ENCODE results near the gene OTOP2.

The OTOP2 gene, protein sequence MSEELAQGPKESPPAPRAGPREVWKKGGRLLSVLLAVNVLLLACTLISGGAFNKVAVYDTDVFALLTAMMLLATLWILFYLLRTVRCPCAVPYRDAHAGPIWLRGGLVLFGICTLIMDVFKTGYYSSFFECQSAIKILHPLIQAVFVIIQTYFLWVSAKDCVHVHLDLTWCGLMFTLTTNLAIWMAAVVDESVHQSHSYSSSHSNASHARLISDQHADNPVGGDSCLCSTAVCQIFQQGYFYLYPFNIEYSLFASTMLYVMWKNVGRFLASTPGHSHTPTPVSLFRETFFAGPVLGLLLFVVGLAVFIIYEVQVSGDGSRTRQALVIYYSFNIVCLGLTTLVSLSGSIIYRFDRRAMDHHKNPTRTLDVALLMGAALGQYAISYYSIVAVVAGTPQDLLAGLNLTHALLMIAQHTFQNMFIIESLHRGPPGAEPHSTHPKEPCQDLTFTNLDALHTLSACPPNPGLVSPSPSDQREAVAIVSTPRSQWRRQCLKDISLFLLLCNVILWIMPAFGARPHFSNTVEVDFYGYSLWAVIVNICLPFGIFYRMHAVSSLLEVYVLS

DNA sequence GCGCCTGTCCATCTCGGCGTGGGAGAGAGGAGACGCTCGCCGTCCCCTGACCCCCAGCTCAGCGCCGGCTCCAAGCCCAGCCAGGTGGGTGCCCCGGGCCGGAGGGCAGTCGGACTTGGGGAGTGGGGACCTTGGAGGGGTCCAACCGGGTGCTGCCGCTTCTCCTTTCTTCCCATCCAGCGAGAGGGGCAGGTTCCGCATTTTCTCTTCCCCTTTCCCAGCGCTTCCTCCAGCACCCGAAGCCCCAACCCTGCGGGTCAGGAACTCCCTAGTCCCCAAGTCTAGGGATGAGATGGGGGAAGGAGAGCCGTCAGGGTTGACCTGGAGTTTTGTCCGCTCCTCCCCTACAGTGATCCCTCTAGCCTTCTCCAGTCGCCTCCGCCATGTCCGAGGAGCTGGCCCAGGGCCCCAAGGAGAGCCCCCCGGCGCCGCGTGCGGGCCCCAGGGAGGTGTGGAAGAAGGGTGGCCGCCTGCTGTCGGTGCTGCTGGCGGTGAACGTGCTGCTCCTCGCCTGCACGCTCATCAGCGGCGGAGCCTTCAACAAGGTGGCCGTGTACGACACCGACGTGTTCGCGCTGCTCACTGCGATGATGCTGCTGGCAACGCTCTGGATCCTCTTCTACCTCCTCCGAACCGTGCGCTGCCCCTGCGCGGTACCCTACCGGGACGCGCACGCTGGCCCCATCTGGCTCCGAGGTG, at the start of gene OTOP2:
OTOP2 (plus strand) TSS at position 24 of the 699 bp plus-strand sequence; CDS start at position 384, 360 bp downstream.
- no peak for DNase-seq (ENCODE audit: low read depth in 1 of 2, low spot score in 1 of 2)

- no peak for DNase-seq (ENCODE audit: low read depth in 1 of 2, low spot score in 1 of 2)
These were observed 49.4 kb upstream of the OTOP2 start for GRCh38 chr17:74874615-74875037.

GRCh38 chr17:74875155-74875976, 48.7 kb upstream of the OTOP2 start:
- no peak for DNase-seq (ENCODE audit: low read depth in 1 of 2, low spot score in 1 of 2)

GRCh38 chr17:74875977-74876593, 48.0 kb upstream of the OTOP2 start:
- no peak for DNase-seq (ENCODE audit: low read depth in 1 of 2, low spot score in 1 of 2)

DNA sequence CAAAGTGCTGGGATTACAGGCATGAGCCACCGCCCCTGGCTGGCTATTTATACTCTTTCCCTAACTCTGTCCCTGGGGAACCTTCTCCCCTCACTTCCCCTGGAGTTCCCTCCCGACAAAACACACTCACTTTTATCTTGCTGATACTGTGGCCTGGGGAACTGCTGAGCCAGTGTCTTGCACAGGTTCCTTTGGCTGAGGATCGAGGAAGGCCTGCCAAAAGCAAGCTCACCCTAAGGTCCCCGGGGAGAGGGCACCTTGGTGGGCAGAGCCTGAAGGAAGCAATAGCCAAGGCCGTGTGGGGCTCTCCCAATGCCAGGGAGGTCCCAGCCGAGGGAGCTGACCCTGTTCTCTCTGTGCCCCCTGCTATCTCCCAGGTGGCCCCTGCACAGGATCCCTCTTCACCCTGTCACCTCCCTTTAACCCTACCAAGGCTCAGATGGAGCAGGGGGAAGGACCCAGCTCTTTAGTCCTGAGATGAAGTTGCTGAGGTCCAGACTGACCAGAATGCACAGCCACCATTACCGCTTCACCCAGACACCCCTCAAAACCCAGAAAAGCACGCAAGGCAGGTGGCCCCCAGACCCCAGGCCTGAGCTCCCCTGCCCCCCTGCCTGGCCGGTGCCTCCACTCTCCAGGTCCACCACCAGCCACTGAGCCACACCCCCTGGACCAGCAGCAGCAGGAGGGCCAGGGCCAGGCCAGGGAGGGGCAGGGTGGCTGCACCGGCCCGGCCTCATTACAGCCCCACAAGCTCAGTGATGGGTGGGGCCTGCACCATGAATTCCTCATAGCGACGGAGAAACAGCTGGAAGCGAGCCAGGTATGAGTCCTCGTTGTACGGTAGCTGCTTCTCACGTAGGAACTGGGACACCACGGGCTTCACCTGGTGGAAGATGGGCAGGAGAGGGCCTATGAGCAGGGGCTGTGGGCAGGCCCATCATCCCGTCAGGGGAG, 46.2 kb upstream of the OTOP2 start:
- DNase-seq (ENCODE audit: low read depth in 1 of 2, low spot score in 1 of 2), result no peak

DNA sequence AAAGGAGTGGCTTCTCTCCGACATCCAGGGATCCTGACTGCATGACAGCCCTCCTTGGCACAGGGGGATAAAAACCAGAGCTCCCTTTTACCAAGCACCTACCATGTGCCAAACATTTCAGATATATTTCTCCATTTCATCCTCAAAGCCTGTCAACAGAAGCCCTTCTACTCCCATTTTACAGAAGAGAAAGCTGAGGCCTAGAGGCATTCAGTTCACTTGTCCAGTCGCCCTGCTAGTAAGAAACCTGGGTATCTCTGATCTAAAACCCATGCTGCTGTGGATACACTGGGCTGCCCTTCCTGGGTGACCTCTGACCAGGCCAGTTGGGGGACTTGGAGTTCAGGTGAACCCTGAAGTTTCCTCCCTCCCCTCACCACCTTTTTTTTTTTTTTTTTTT, 45.4 kb upstream of the OTOP2 start:
- DNase-seq (ENCODE audit: low read depth in 1 of 2, low spot score in 1 of 2), result no peak

GRCh38 chr17:74879308-74879707, 44.8 kb upstream of the OTOP2 start:
- no peak for DNase-seq (ENCODE audit: low read depth in 1 of 2, low spot score in 1 of 2)

DNA sequence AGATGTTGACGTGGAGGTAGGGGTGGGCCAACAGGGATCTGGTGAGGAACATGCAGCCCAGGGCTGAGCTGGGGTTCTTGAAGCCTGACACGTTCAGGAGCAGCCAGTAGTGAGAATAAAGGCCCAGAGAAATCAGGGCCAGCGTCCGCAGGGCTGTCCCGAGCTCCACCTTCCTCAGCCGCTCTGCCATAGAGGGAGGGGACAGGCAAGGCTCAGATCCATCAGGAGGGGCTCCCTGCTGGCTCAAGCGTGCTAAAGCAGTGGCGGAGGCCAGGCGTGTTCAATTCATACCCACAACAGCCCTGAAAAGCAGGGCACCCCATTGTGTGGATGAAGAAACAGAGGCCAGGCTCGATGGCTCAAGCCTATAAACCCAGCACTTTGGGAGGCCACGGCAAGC, 43.0 kb upstream of the OTOP2 start:
- DNase-seq (ENCODE audit: low read depth in 1 of 2, low spot score in 1 of 2), result no peak

- no peak for DNase-seq (ENCODE audit: low read depth in 1 of 2, low spot score in 1 of 2)
These were observed 41.4 kb upstream of the OTOP2 start for GRCh38 chr17:74882517-74883240.

GRCh38 chr17:74883241-74883745, 40.8 kb upstream of the OTOP2 start:
- DNase-seq (ENCODE audit: low read depth in 1 of 2, low spot score in 1 of 2), result no peak

GRCh38 chr17:74888469-74888868, 35.6 kb upstream of the OTOP2 start:
- DNase-seq (ENCODE audit: low read depth in 1 of 2, low spot score in 1 of 2), result no peak

GRCh38 chr17:74890554-74890953, 33.5 kb upstream of the OTOP2 start:
- DNase-seq (ENCODE audit: low read depth in 1 of 2, low spot score in 1 of 2), result no peak

DNA sequence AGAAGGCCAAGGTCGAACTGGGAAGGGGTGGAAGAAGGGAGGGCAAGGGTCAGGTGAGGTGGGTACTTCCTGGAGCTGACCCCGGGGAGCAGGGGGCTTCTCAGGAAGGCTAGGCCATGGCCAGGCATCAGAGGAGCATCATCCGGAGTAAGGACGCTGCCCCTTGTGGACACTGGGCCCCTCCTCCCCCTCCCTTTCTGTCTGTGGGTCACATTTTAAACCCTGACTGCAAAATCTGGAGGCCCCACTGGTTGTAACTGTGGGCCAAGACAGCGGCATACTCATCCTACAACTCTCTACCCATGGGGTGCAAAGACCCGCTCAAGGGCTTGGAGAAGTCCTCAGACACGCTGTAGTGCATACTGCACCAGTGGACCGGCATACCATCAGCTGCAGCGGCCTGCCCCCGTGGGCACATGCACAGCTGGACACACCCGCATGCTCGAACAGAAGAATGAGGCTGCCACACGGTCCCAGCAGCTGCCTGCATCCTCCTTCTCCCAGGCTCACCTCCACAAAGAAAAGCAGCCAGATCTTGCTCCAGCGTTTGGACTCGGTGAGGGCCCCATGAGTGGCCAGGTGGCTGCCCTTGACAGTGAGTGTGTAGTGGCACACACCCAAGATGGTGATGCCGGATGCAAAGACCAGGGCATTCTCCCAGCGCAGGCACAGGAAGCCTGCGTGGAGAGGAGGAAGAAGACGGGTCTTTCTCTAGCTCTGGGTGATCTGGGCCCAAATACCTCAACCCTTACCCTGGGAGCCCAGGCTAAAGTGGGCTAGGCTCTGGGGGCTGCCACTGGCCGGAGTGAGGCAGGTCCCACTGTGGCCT, 31.8 kb upstream of the OTOP2 start:
- no peak for DNase-seq (ENCODE audit: low read depth in 1 of 2, low spot score in 1 of 2)

- DNase-seq (ENCODE audit: low read depth in 1 of 2, low spot score in 1 of 2), result no peak
These were observed 30.8 kb upstream of the OTOP2 start, which contains the start of gene FADS6 for GRCh38 chr17:74892974-74893911. TSS of gene FADS6 (minus strand) at chr17:74893633. CDS start at chr17:74893595, 38 bp downstream.

DNA sequence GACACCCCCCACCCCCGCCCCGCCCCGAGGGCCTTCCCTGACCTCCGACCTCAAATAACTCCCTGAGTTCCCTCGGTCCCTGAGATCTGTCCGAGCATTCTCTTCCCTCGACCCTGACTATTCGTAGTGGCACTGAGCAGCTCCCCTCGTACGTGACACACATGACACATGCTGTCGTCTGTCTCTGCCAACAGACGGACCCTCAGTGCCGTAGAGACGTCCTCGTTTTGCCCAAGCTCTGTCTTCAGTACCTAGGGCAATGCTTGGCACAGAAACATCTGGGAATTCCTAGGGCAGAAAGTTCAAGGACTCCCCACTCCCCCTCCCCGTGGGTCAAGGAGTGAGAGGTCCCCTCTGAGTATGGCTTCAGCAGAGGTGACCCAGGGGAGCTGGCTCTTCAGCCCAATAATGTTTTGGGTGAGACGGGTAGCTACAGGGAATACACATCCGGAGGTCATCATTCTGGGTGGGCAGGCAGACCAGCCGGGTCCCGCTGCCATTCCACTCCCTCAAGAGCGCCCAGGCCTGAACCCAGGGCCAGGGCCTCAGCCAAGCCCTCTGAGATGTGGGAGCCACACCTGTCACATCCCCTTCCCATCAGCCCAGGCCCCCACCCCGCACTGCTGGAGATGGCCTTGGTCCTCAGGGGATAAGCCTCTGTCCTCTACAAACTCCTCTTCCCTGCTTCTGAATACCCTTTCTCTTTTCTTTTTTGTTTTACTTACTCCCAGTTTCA, 30.0 kb upstream of the OTOP2 start:
- no peak for DNase-seq (ENCODE audit: low read depth in 1 of 2, low spot score in 1 of 2)

DNA sequence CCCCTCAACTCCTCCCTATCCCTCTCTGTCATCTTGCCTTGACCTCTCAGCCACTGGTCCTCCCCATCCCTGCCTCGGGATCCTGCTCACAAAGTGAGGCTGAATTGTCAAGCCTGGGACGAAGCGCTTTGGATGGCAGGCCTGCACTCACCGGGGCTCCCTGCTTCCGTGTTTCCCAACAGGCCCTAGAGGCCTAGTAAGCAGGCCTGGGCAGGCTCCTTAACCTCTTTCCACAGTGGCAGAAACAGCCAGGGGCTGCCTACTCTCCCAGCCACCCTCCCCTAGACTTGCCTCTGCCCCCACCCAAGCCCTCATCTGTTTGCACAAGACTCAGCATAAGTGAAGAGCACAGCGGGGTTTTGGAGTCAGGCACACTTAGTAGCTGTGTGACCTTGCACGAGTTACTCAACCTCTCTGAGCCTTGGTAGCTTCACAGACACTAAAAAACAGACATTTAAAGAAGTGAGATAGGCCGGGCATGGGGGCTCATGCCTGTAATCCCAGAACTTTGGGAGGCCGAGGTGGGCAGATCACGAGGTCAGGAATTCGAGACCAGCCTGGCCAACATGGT, 25.6 kb upstream of the OTOP2 start:
- DNase-seq (ENCODE audit: low read depth in 1 of 2, low spot score in 1 of 2), result no peak
